HUES64 (cell line): ENCODE results near the gene SCAF11.
A peak's percentile ranks its signal among the peaks of the same experiment; 100 is the strongest.

Experiments
- H3K27ac ChIP-seq: 2 replicates; pipeline ENCODE4 v1.7.0; 2013; ENCODE audit warnings: low read depth, low read length, inconsistent platforms
- H3K27me3 ChIP-seq: 2 replicates; pipeline ENCODE4 v1.6.1; 2013; ENCODE audit warnings: mild to moderate bottlenecking, low read length; ENCODE audit not compliant: insufficient read depth
- H3K36me3 ChIP-seq: 2 replicates; pipeline ENCODE4 v1.6.1; 2013; ENCODE audit warnings: mild to moderate bottlenecking, low read length; ENCODE audit not compliant: insufficient read depth
- H3K4me1 ChIP-seq: 2 replicates; pipeline ENCODE4 v1.6.1; 2013; ENCODE audit warnings: mild to moderate bottlenecking, low read length, moderate library complexity; ENCODE audit not compliant: insufficient read depth
- H3K4me3 ChIP-seq: 2 replicates; pipeline ENCODE4 v1.5.1; 2013; ENCODE audit warnings: mild to moderate bottlenecking, low read length, moderate library complexity
- H3K9ac ChIP-seq: 2 replicates; pipeline ENCODE4 v1.6.1; 2013; ENCODE audit warnings: mild to moderate bottlenecking, low read depth, low read length
- H3K9me3 ChIP-seq: 2 replicates; pipeline ENCODE4 v1.6.1; 2013; ENCODE audit warnings: low read depth, low read length; ENCODE audit not compliant: insufficient read depth
- WGBS: fragments of 150-250, 120-280 bp; methylation state at CpG from one replicate; pipeline ENCODE4 v1.1.7; 2013; ENCODE audit warnings: missing lambda C conversion rate; 5-methylcytosine and 5-hydroxymethylcytosine counted together

The SCAF11 gene

GRCh38 chr12:45994736-45995135, 4.4 kb upstream of the SCAF11 start:
- no peaks in the 10 kb centered on the region for H3K27me3 ChIP-seq
- H3K27ac ChIP-seq = no peak overlapping the region
- peaks cover 4% of the 10 kb centered on the region; the same call in 1 of the 2 replicates for H3K4me1 ChIP-seq
- 95% methylated on average over 2 of the region's 2 CpGs for WGBS
- H3K9ac ChIP-seq = no peak overlapping the region
- no peak overlapping the region for H3K4me3 ChIP-seq
- H3K9me3 ChIP-seq = peaks cover 10% of the 10 kb centered on the region
- H3K36me3 ChIP-seq = no peaks in the 10 kb centered on the region

- Histone ChIP-seq H3K4me3 (peak overlapping the region; percentile 65), H3K4me1 (peaks cover 26% of the 10 kb centered on the region), H3K36me3 (0 out of 2 replicates have a peak, but pooled peaks cover 4% of the 10 kb centered on the region), H3K27ac (peak overlapping the region; percentile 80), H3K9me3 (no peaks in the 10 kb centered on the region), H3K27me3 (no peaks in the 10 kb centered on the region), H3K9ac (peak overlapping the region; percentile 77)
- WGBS = 39% methylated on average over 70 of the region's 71 CpGs
These were observed 1.2 kb upstream of the SCAF11 start for GRCh38 chr12:45991284-45992249.

- H3K9me3 ChIP-seq = no peaks in the 10 kb centered on the region
- under 1% methylated on average over 70 of the region's 71 CpGs for WGBS
- H3K36me3 ChIP-seq = 0 out of 2 replicates have a peak, but pooled peaks cover 11% of the 10 kb centered on the region
- H3K4me1 ChIP-seq = peaks cover 26% of the 10 kb centered on the region
- no peaks in the 10 kb centered on the region for H3K27me3 ChIP-seq
- H3K9ac ChIP-seq = peak overlapping the region; percentile 95
- peak overlapping the region; percentile 94 for H3K4me3 ChIP-seq
- peak overlapping the region; percentile 97 for H3K27ac ChIP-seq
These were observed 480 bp downstream of the SCAF11 start for GRCh38 chr12:45989721-45990467.

- WGBS = 6% methylated on average over 9 of the region's 10 CpGs
- peak overlapping the region; percentile 97 for H3K27ac ChIP-seq
- H3K27me3 ChIP-seq = no peaks in the 10 kb centered on the region
- H3K36me3 ChIP-seq = 0 out of 2 replicates have a peak, but pooled peaks cover 11% of the 10 kb centered on the region
- H3K9ac ChIP-seq = peak overlapping the region; percentile 95
- H3K4me1 ChIP-seq = peaks cover 26% of the 10 kb centered on the region
- no peaks in the 10 kb centered on the region for H3K9me3 ChIP-seq
- peak overlapping the region; percentile 94 for H3K4me3 ChIP-seq
These were observed 1.1 kb downstream of the SCAF11 start for GRCh38 chr12:45989287-45989686.

GRCh38 chr12:45988264-45988663, 2.1 kb downstream of the SCAF11 start:
- Histone ChIP-seq H3K9me3 (no peaks in the 10 kb centered on the region), H3K4me3 (peak overlapping the region; percentile 94), H3K27ac (no peak overlapping the region), H3K27me3 (no peaks in the 10 kb centered on the region), H3K9ac (no peak overlapping the region), H3K4me1 (peaks cover 26% of the 10 kb centered on the region), H3K36me3 (0 out of 2 replicates have a peak, but pooled peaks cover 11% of the 10 kb centered on the region)
- 86% methylated on average over 3 of the region's 3 CpGs for WGBS

GRCh38 chr12:45987340-45987727, 3.0 kb downstream of the SCAF11 start:
- no peaks in the 10 kb centered on the region for H3K27me3 ChIP-seq
- H3K4me1 ChIP-seq = peaks cover 25% of the 10 kb centered on the region
- no peak overlapping the region for H3K9ac ChIP-seq
- no peak overlapping the region for H3K27ac ChIP-seq
- H3K9me3 ChIP-seq = no peaks in the 10 kb centered on the region
- no peak overlapping the region for H3K4me3 ChIP-seq
- 0 out of 2 replicates have a peak, but pooled peaks cover 11% of the 10 kb centered on the region for H3K36me3 ChIP-seq
- WGBS = 98% methylated on average over 3 of the region's 3 CpGs

GRCh38 chr12:45986641-45987339, 3.6 kb downstream of the SCAF11 start:
- no peak overlapping the region for H3K4me3 ChIP-seq
- no peak overlapping the region for H3K27ac ChIP-seq
- peaks cover 22% of the 10 kb centered on the region for H3K4me1 ChIP-seq
- 0 out of 2 replicates have a peak, but pooled peaks cover 11% of the 10 kb centered on the region for H3K36me3 ChIP-seq
- H3K9me3 ChIP-seq = no peaks in the 10 kb centered on the region
- no peaks in the 10 kb centered on the region for H3K27me3 ChIP-seq
- WGBS = 92% methylated on average over 5 of the region's 5 CpGs
- H3K9ac ChIP-seq = no peak overlapping the region

- Histone ChIP-seq H3K27ac (no peak overlapping the region), H3K9ac (no peak overlapping the region), H3K27me3 (no peaks in the 10 kb centered on the region), H3K4me3 (no peak overlapping the region), H3K36me3 (0 out of 2 replicates have a peak, but pooled peaks cover 5% of the 10 kb centered on the region), H3K9me3 (no peaks in the 10 kb centered on the region), H3K4me1 (no peaks in the 10 kb centered on the region)
- 94% methylated on average over 5 of the region's 7 CpGs for WGBS
These were observed 9.1 kb downstream of the SCAF11 start for GRCh38 chr12:45981075-45981837.

- no peak overlapping the region for H3K9ac ChIP-seq
- no peak overlapping the region for H3K4me3 ChIP-seq
- H3K9me3 ChIP-seq = no peaks in the 10 kb centered on the region
- H3K36me3 ChIP-seq = 0 out of 2 replicates have a peak, but pooled peaks cover 1% of the 10 kb centered on the region
- no peaks in the 10 kb centered on the region for H3K27me3 ChIP-seq
- 95% methylated on average over 1 of the region's 1 CpG for WGBS
- H3K27ac ChIP-seq = no peak overlapping the region
- no peaks in the 10 kb centered on the region for H3K4me1 ChIP-seq
These were observed 9.8 kb downstream of the SCAF11 start for GRCh38 chr12:45980540-45980939.

GRCh38 chr12:45978108-45978507, 12.3 kb downstream of the SCAF11 start:
- 95% methylated on average over 2 of the region's 2 CpGs for WGBS
- H3K36me3 ChIP-seq = 0 out of 2 replicates have a peak, but pooled peaks cover 6% of the 10 kb centered on the region
- H3K4me1 ChIP-seq = no peaks in the 10 kb centered on the region; the same call in 1 of the 2 replicates
- H3K9ac ChIP-seq = no peak overlapping the region
- H3K9me3 ChIP-seq = no peaks in the 10 kb centered on the region
- no peak overlapping the region for H3K27ac ChIP-seq
- no peaks in the 10 kb centered on the region for H3K27me3 ChIP-seq
- H3K4me3 ChIP-seq = no peak overlapping the region
